T-helper 2 cell treated with Interferon-gamma antibody and Interleukin-4, amounts not matched to agents 5 μg/mL and 100 μg/mL, for 36 hours (primary cell): ENCODE data around the gene MAST4.

Experiments
- DNase-seq: peaks from one replicate; pipeline ENCODE4 v3.0.0; 2021; ENCODE audit warnings: low spot score
- H3K27ac Mint-ChIP-seq: one replicate; pipeline ENCODE4 v1.8.0; 2021; ENCODE audit warnings: mild to moderate bottlenecking, mixed read lengths
- H3K27me3 Mint-ChIP-seq: one replicate; pipeline ENCODE4 v1.8.0; 2021; ENCODE audit warnings: low read depth, mixed read lengths
- H3K36me3 Mint-ChIP-seq: one replicate; pipeline ENCODE4 v1.8.0; 2021; ENCODE audit warnings: low read depth, mixed read lengths
- H3K4me1 Mint-ChIP-seq: one replicate; pipeline ENCODE4 v1.8.0; 2021; ENCODE audit warnings: low read depth, mixed read lengths
- H3K4me3 Mint-ChIP-seq: one replicate; pipeline ENCODE4 v1.8.0; 2022; ENCODE audit warnings: mild to moderate bottlenecking, moderate library complexity, mixed read lengths
- H3K9me3 Mint-ChIP-seq: one replicate; pipeline ENCODE4 v1.8.0; 2021; ENCODE audit warnings: mixed read lengths

MAST4 gene

DNA sequence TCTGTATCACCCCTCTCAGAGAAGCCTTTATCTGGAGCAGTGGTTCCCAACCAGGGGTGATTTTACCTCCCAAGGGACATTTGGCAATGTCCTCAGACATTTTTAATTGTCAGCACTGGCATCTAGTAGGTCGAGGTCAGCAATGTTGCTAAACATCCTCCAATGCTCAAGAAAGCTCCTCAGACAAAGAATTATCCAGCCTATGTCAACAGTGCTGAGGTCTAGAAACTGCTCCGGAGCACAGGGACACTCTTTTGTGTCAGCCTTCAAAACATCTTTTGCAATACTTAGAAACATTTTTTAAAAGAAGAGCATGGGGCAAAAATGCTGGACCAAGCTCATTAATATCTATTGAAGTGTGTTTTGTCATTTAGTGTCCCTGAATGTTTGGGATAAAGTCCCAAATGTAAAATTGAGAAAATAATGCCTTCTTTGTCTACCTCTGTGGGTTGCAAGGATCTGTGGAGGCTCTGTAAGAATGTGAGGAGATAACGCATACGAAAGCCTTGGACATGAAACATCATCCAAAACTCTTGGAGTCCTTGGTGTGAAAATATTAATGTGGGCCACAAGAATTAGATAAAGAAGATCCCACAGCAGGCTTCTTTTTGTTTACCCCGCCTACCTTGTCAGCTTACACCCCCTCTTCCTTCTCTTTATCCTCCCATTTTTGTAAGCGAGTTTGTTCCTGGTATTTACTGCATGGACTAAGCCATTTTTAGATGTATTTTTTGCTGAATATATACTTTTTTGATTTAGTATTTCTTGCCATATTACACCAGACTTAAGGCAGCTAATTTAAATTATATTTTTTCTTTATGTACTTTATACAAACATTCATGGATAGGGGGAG, 406.9 kb downstream of the MAST4 start:
- Mint-ChIP-seq H3K9me3 (no peaks in the 10 kb centered on the region), H3K4me3 (no peak overlapping the region), H3K36me3 (peaks cover 6% of the 10 kb centered on the region), H3K27ac (no peak overlapping the region), H3K4me1 (peaks cover 36% of the 10 kb centered on the region), H3K27me3 (peaks cover 16% of the 10 kb centered on the region)
- DNase-seq = no peak

DNA sequence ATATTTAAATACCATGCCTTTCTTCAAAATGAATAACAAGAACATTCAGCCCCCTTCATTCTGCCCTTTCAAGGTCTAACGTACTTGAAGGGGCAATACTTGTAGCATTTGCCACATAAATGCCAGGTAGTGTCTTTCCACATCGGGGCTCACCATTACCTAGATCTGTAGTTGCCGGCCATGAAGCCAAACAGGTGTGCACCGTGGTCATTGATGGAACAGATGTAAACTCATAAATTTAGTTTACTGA, 407.4 kb downstream of the MAST4 start:
- Mint-ChIP-seq H3K36me3 (peaks cover 6% of the 10 kb centered on the region), H3K27ac (peak overlapping the region; percentile 14), H3K4me3 (peak overlapping the region; percentile 67), H3K9me3 (no peaks in the 10 kb centered on the region), H3K27me3 (peaks cover 14% of the 10 kb centered on the region), H3K4me1 (peaks cover 40% of the 10 kb centered on the region)
- DNase-seq = no peak

DNA sequence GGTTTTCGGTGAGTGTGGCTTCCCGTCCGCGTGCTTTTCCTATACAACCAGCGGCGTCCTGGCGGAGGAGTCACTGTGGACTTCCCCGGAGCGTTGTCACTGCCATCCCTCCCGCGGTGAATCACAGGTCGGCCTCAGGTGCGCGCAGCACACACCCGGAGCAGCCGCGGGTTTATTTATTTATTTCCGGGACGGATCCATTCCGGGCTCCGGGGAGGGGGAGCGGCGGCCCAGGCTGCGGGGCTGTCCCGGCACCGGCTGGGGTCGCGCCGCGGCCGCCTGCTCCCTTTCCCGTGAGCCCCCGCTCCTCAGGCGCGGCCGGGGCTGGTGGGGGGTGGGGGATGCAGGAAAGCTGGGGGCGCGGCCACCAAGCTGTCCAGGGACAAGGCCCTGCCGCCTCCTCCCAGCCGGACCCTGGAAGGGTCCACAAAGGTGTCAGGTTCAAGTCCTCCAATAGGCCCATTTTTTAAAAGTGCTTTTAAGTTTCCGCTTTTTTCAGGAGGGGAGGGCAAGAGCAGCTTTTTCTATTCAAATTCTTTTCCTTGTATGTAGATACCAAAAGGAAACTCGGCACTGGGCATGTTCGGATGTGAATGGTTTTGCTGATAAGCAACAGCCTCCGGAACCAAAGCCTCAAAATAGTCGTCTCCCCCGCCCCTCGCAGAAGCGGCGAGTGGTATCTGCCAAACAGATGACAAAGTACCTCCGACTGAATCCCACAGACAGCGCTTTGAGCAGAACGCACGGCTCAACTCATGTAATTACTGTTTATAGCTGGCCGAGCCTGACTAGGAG, 407.9 kb downstream of the MAST4 start:
- H3K27me3 Mint-ChIP-seq = peaks cover 10% of the 10 kb centered on the region
- DNase-seq = peak; percentile 86
- peaks cover 44% of the 10 kb centered on the region for H3K4me1 Mint-ChIP-seq
- peaks cover 6% of the 10 kb centered on the region for H3K36me3 Mint-ChIP-seq
- H3K9me3 Mint-ChIP-seq = no peaks in the 10 kb centered on the region
- peak overlapping the region; percentile 83 for H3K27ac Mint-ChIP-seq
- peak overlapping the region; percentile 88 for H3K4me3 Mint-ChIP-seq

DNA sequence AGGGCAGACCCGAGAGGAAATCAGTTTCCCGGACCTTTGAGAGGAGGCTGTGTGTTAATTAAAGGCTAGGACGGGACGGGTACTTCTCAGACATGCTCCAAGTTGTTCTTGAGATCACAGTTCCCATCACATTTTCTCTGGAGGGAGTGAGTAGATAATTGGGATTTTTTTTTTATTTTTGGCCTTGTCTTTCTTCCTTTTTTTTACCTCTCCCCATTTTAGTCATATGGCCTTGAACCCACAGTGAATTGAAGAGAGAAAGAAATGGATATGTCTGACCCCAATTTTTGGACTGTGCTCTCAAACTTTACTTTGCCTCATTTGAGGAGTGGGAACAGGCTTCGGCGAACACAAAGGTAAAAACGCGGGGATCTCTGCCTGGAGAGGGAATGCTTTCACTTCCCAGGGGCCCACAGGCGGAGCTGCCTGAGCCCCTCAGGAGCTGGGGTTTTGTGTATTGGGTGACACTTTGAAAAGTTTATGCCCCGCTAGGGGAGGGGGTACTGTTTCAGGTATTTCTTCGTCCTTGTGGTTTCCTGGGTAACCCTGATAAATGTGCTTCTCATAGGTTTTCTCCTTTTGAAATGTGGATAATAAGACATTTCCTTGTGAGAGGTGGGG, 408.6 kb downstream of the MAST4 start:
- Mint-ChIP-seq H3K4me3 (peak overlapping the region; percentile 88), H3K4me1 (peaks cover 45% of the 10 kb centered on the region), H3K27me3 (peaks cover 7% of the 10 kb centered on the region)

DNA sequence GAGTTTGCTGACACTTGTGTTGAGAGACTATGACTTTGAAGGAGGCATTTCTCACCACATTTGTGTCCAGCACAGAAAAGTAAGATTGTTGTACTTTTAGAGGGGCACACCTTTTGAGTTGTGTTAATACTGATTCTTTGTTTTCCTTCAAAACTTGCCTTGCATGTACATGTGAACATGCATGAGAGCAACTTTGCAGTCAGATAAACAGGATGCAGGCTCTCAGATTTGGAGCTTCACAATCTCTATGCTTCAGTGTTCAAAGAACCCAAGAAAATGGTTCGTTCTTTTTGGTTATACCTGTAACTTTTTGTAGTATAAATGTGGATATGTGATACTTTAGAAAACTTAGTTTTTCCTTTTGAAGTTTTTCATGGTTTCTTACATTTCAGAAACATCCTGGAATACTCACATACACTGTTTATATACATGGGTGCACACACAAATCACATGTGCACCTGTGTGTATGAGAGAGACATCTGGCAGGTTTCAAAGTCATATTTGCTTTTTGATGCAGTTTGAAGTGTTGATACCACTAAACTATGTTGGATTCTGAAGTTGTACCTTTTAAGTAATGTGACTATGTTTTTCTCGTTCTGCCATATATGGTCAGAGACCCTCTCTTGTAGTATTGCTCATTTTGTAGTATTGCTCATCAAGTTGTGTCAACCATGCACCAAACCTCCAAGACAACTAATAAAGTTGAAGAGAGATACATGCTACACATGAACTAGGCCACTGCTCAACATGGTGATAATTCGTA, 409.7 kb downstream of the MAST4 start:
- Mint-ChIP-seq H3K4me1 (peaks cover 52% of the 10 kb centered on the region), H3K36me3 (peaks cover 6% of the 10 kb centered on the region), H3K4me3 (peak overlapping the region; percentile 88), H3K9me3 (no peaks in the 10 kb centered on the region), H3K27me3 (peaks cover 4% of the 10 kb centered on the region), H3K27ac (no peak overlapping the region)
- DNase-seq = no peak

More for the DNA sequence above, 408.6 kb downstream of the MAST4 start:
- H3K36me3 Mint-ChIP-seq = peaks cover 6% of the 10 kb centered on the region
- no peaks in the 10 kb centered on the region for H3K9me3 Mint-ChIP-seq
- no peak for DNase-seq
- H3K27ac Mint-ChIP-seq = peak overlapping the region; percentile 83

DNA sequence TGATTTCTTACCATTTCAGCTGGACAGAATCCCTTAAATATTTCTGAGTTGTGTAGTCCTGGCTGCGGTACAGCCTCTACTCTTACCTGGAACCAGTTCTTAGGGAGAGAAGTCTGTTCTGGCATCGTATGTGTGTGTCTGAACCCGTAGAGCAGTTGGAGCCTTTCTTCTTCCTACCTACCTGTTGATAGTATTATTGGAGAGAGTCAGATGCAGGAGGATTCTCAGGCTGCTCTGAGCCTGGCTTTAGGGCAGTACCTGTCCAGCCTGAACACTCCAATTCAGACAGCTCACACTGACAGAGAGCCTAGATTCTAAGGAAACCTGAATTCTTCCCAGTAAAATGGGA, 410.3 kb downstream of the MAST4 start:
- no peak for DNase-seq
- peaks cover 2% of the 10 kb centered on the region for H3K27me3 Mint-ChIP-seq
- peak overlapping the region; percentile 88 for H3K4me3 Mint-ChIP-seq
- H3K36me3 Mint-ChIP-seq = peaks cover 6% of the 10 kb centered on the region
- peak overlapping the region; percentile 12 for H3K27ac Mint-ChIP-seq
- H3K4me1 Mint-ChIP-seq = peaks cover 58% of the 10 kb centered on the region
- H3K9me3 Mint-ChIP-seq = no peaks in the 10 kb centered on the region

DNA sequence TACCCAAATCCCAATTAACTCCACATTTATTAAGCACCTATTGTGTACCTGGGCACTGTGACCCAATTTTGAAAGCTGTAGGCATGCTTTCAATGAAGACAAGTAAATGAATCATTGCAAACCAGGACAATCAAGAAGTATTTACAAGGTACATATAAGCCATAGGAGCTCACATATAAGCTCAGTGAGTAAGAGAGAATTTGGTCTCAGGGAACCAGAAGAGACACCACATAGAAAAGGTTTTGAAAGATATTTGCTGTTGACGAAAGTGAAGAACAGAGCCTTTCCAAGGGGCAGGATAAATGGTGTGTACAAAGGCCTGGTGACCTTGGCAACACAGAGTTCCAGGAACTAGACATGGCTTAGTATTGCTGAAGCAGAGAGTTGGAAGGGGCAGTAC, 412.8 kb downstream of the MAST4 start:
- Mint-ChIP-seq H3K27ac (no peak overlapping the region), H3K27me3 (no peaks in the 10 kb centered on the region), H3K4me3 (no peak overlapping the region), H3K9me3 (no peaks in the 10 kb centered on the region), H3K36me3 (peaks cover 6% of the 10 kb centered on the region), H3K4me1 (peaks cover 56% of the 10 kb centered on the region)
- no peak for DNase-seq

DNA sequence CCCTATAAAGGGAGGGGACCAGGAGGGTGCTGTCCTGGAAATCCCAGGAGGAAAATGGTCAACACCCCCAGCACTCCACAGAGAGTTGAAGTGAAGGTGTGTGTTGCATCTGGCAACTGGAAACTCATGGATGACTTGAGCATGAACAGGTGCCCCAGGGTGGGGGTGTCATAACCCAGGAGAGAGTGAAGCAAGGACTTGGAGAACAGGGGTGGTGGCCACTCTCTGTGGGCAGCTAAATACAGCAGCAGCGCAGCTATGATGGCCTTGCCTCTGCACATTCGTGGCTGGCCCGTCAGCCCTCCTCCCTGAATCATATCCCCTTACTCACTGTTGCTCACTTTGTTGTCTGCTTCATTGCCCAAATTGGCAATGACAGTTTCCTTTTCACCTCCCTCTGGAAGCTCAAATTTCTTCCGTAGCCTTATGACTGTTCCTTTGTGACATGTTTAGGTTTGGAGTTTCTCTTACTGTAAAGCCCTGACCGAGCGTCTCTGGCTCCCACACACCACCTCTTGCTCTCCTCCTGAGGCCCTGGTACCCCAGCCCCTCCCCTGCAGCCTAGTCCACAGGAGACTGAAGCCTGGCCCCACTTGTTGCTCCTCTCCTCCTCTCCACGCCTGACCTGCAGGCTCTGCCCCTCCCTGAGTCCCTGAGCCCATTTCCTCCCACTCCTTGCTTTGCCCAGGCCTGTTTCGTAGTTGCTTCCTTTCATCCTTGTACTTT, 414.7 kb downstream of the MAST4 start:
- H3K4me3 Mint-ChIP-seq = peak overlapping the region; percentile 9
- DNase-seq = no peak
- H3K4me1 Mint-ChIP-seq = peaks cover 42% of the 10 kb centered on the region
- no peak overlapping the region for H3K27ac Mint-ChIP-seq
- H3K36me3 Mint-ChIP-seq = peaks cover 4% of the 10 kb centered on the region
- no peaks in the 10 kb centered on the region for H3K9me3 Mint-ChIP-seq
- H3K27me3 Mint-ChIP-seq = no peaks in the 10 kb centered on the region

DNA sequence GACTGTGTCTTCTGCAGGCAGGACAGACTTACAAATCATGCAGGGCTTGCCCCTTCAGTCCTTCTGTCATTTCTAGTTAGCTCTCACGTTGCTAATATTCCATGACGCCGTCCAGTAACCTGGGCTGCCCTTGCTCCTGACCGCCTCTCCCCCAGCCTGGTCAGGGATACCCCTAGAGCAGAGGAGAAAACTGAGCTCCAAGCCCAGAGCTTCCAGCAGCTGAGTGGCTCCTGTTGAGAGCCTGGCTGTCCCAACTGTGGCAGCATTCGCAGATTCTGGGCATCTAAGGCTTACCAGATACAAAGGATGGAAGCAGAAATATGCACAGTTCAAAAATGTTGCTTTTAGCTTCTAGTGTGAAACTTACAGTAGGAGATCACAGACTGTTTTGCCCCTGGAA, 415.2 kb downstream of the MAST4 start:
- Mint-ChIP-seq H3K27ac (no peak overlapping the region), H3K4me1 (peaks cover 38% of the 10 kb centered on the region), H3K9me3 (no peaks in the 10 kb centered on the region), H3K4me3 (peak overlapping the region; percentile 9), H3K27me3 (no peaks in the 10 kb centered on the region), H3K36me3 (peaks cover 4% of the 10 kb centered on the region)
- DNase-seq = no peak

DNA sequence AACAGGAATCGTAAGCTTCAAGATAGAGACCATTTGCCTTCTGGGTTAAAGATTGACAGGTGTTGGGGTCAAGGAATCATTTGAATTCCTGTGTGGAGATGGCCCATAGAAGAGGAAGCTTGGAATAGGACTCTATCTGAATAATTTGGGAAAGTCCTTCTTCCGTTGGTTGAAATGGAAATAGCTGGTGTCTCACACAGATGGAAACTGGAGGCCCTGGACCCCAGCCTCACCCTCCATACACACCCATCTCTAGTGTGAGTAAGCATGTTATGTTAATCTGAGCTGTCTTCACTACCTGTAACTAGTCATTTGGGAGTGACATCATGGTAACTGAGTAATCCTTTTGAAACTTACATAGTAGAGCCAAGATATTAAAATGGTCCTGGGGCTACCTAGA, 416.0 kb downstream of the MAST4 start:
- no peak overlapping the region for H3K4me3 Mint-ChIP-seq
- no peak for DNase-seq
- H3K27me3 Mint-ChIP-seq = no peaks in the 10 kb centered on the region
- no peak overlapping the region for H3K27ac Mint-ChIP-seq
- H3K4me1 Mint-ChIP-seq = peaks cover 31% of the 10 kb centered on the region
- H3K36me3 Mint-ChIP-seq = peaks cover 2% of the 10 kb centered on the region
- no peaks in the 10 kb centered on the region for H3K9me3 Mint-ChIP-seq

DNA sequence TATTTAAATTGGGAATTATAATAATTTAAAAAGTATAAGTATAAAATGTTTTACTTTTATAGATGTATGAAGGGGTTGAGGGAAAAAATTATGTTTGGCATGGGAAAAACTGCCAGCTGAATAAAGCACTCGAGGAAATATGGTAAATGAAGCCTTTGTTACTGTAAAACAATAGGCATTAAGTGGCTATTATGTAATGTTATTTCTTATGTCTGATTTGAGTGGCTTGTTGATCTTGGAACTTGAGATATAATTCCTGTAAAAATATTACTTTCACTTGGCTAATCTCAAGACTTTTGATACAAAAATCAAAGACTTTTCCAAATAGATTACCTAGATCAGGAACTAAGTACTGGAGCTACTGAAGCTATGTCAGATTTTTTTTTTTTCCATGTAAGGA, 417.5 kb downstream of the MAST4 start:
- Mint-ChIP-seq H3K27ac (no peak overlapping the region), H3K4me1 (peaks cover 23% of the 10 kb centered on the region), H3K36me3 (no peaks in the 10 kb centered on the region), H3K9me3 (no peaks in the 10 kb centered on the region), H3K4me3 (no peak overlapping the region), H3K27me3 (no peaks in the 10 kb centered on the region)
- DNase-seq = no peak

DNA sequence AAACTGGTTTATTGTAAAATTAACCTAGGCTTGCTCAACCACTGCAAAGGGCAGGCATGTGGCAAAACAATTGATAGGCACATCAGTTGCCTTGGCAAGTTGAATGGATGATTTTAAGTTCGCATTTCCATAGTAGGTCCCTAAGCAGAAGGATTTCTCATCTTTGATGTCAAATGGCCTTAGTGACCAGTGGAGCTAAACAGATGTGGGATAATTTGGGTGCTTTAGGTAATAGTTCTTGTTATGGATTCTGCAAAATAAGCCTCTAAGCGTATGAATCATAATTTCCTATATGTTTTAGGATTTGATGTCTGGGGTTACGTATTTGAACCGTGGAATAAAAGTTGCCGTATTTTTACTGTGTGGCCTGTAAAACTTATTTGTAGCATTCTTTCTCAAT, 418.0 kb downstream of the MAST4 start:
- peaks cover 19% of the 10 kb centered on the region for H3K4me1 Mint-ChIP-seq
- H3K36me3 Mint-ChIP-seq = no peaks in the 10 kb centered on the region
- no peak overlapping the region for H3K4me3 Mint-ChIP-seq
- DNase-seq = no peak
- H3K9me3 Mint-ChIP-seq = no peaks in the 10 kb centered on the region
- no peaks in the 10 kb centered on the region for H3K27me3 Mint-ChIP-seq
- no peak overlapping the region for H3K27ac Mint-ChIP-seq

DNA sequence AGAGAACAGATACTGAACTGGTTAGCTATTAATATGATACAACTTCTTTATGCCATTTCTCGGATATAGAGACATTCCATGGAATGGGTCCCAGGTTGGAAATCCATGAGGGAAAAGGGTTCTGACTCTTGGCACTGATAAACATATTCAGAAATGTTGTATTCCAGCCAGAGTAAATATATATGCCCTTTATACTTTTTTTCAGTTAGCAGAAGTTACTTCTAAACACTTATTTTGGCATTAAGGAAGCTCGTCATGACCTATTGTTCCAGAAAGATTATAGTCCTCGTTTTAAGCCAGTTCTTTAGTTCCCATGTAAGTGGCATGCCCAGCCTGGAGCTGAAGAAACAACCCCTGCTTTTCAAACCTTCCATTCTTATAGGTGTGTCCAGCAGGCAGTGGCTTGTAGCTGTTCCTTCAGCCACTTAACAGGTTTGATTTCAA, 418.8 kb downstream of the MAST4 start:
- Mint-ChIP-seq H3K9me3 (no peaks in the 10 kb centered on the region), H3K4me3 (no peak overlapping the region), H3K4me1 (peaks cover 18% of the 10 kb centered on the region), H3K36me3 (no peaks in the 10 kb centered on the region), H3K27me3 (no peaks in the 10 kb centered on the region), H3K27ac (no peak overlapping the region)
- no peak for DNase-seq
